Peyer's patch (tissue), 4 donors: ENCODE data around the gene KLHL5. TPM values are rescaled to one million over a fixed set of nuclear protein-coding genes. Genes with fewer than 3 reads are reported as not detected.
"Not testable (repeated sequence)": the region's sequence is repeated elsewhere in the genome, so short reads cannot be mapped to it uniquely, and the experiment has no call there.

Source experiments
- DNase-seq, 3 donors: peaks; one replicate each; pipeline ENCODE4 v3.0.0-alpha.2; 2017 to 2019
- H3K27ac ChIP-seq, 4 donors: fragments of 200-600 bp; sonication (generic); one replicate each; pipeline ENCODE4 v1.5.1; 2016 to 2019
- H3K27me3 ChIP-seq, 2 donors: fragments of 200-600 bp; sonication (generic); one replicate each; pipeline ENCODE4 v1.5.1; 2019
- H3K36me3 ChIP-seq, 3 donors: fragments of 200-600 bp; sonication (generic); one replicate each; pipeline ENCODE4 v1.5.1; 2016 to 2019
- H3K4me1 ChIP-seq, 4 donors: fragments of 200-600 bp; sonication (generic); one replicate each; pipeline ENCODE4 v1.5.1; 2016 to 2019
- H3K4me3 ChIP-seq, 4 donors: fragments of 200-600 bp; sonication (generic); 1 replicate in 3 of 4; 2 replicates in 1 of 4; pipeline ENCODE4 v1.5.1; 2016 to 2019; ENCODE audit warnings: mild to moderate bottlenecking in 1 of 4
- H3K9me3 ChIP-seq, 4 donors: fragments of 200-600 bp; sonication (generic); one replicate each; pipeline ENCODE4 v1.5.1; 2016 to 2019; ENCODE audit warnings: mild to moderate bottlenecking in 1 of 4
- CTCF ChIP-seq, 6 experiments: fragments of 450-650 bp in 4 of 6; fragments of 200-600 bp in 2 of 6; sonication (generic) in 1 of 6; IDR thresholded peaks; one replicate each; pipeline ENCODE4 v1.5.1; 2017 to 2019; ENCODE audit warnings: antibody characterized with exemption in 6 of 6, mild to moderate bottlenecking in 3 of 6, moderate library complexity in 1 of 6
- POLR2A ChIP-seq, 2 donors: fragments of 450-650 bp; IDR thresholded peaks; one replicate each; pipeline ENCODE4 v1.5.1; 2017; ENCODE audit warnings: antibody characterized with exemption in 2 of 2, mild to moderate bottlenecking in 2 of 2, moderate library complexity in 2 of 2
- total RNA-seq, 4 donors: library from RNA; depleted of rRNA; stranded (reverse); fragments of >200 nt; gene quantifications; one replicate each; pipeline ENCODE4 v1.1.0, GENCODE V29; 2016

KLHL5 gene
- total RNA-seq, 4 donors from 2014 or later: 7.2 to 41.3 (median 12.1) TPM

- TF ChIP-seq CTCF (IDR thresholded peaks at IDR 0.05): peak in 1 of 6 experiments; percentile 4
- TF ChIP-seq POLR2A (IDR thresholded peaks at IDR 0.05): no peak
- peaks cover 0 to 5% (median 4%) of the 10 kb centered on the region in 4 donors for H3K4me1 ChIP-seq
- H3K27ac ChIP-seq: peak overlapping the region; percentile 3 to 79 (median 39)
- no peaks in the 10 kb centered on the region for H3K9me3 ChIP-seq
- H3K4me3 ChIP-seq: peak overlapping the region in 3 of 4 donors; percentile 23 to 42 (median 36)
- H3K27me3 ChIP-seq: no peaks in the 10 kb centered on the region
- DNase-seq: no peak
- no peaks in the 10 kb centered on the region for H3K36me3 ChIP-seq
Measured at GRCh38 chr4:39030725-39031124, 31.3 kb upstream of the KLHL5 start.

- peak overlapping the region; percentile 23 to 42 (median 36) for H3K4me3 ChIP-seq
- H3K27me3 ChIP-seq, H3K36me3 ChIP-seq, DNase-seq, H3K9me3 ChIP-seq, H3K4me1 ChIP-seq: not testable (repeated sequence)
- H3K27ac ChIP-seq: peak overlapping the region; percentile 55 to 79 (median 60)
Measured at GRCh38 chr4:39031590-39032020, 30.4 kb upstream of the KLHL5 start.

GRCh38 chr4:39032218-39033085 lies 29.6 kb upstream of the KLHL5 start, which contains the start of gene TMEM156:
TSS of gene TMEM156 (minus strand) at chr4:39032409. CDS start at chr4:39032313, 96 bp downstream.
- TF ChIP-seq CTCF (IDR thresholded peaks at IDR 0.05) (no peak), POLR2A (IDR thresholded peaks at IDR 0.05) (peak; percentile 13 to 15)
- H3K4me3 ChIP-seq: peak within 1 kb of the TSS; percentile 23 to 42 (median 36)
- peak within 1 kb of the TSS; percentile 55 to 79 (median 60) for H3K27ac ChIP-seq
- no peaks in the 10 kb centered on the region for H3K36me3 ChIP-seq
- DNase-seq: no peak
- H3K27me3 ChIP-seq: no peaks in the 10 kb centered on the region
- peaks cover 0 to 5% (median 4%) of the 10 kb centered on the region in 4 donors for H3K4me1 ChIP-seq
- H3K9me3 ChIP-seq: no peaks in the 10 kb centered on the region

- no peak for DNase-seq
- H3K27me3 ChIP-seq: no peaks in the 10 kb centered on the region
- no peaks in the 10 kb centered on the region for H3K36me3 ChIP-seq
- TF ChIP-seq POLR2A (IDR thresholded peaks at IDR 0.05) (no peak), CTCF (IDR thresholded peaks at IDR 0.05) (no peak)
- peaks cover 0 to 5% (median 2%) of the 10 kb centered on the region in 4 donors for H3K4me1 ChIP-seq
- H3K4me3 ChIP-seq: no peak overlapping the region
- no peaks in the 10 kb centered on the region for H3K9me3 ChIP-seq
- H3K27ac ChIP-seq: no peak overlapping the region
Measured at GRCh38 chr4:39036172-39036571, 25.9 kb upstream of the KLHL5 start.

GRCh38 chr4:39037491-39037825 lies 24.6 kb upstream of the KLHL5 start:
- DNase-seq: no peak
- no peaks in the 10 kb centered on the region for H3K9me3 ChIP-seq
- peaks cover 0 to 3% (median under 1%) of the 10 kb centered on the region in 4 donors for H3K4me1 ChIP-seq
- TF ChIP-seq POLR2A (IDR thresholded peaks at IDR 0.05): no peak
- TF ChIP-seq CTCF (IDR thresholded peaks at IDR 0.05): no peak
- no peaks in the 10 kb centered on the region for H3K36me3 ChIP-seq
- no peak overlapping the region for H3K4me3 ChIP-seq
- peak overlapping the region in 1 of 4 donors; percentile 55 for H3K27ac ChIP-seq
- no peaks in the 10 kb centered on the region for H3K27me3 ChIP-seq

- no peaks in the 10 kb centered on the region for H3K36me3 ChIP-seq
- no peaks in the 10 kb centered on the region for H3K27me3 ChIP-seq
- H3K27ac ChIP-seq: peak overlapping the region in 2 of 4 donors; percentile 21 to 55
- H3K4me1 ChIP-seq: no peaks in the 10 kb centered on the region
- no peak overlapping the region for H3K4me3 ChIP-seq
- H3K9me3 ChIP-seq: no peaks in the 10 kb centered on the region
- DNase-seq: no peak
- no peak for TF ChIP-seq POLR2A (IDR thresholded peaks at IDR 0.05)
Measured at GRCh38 chr4:39037941-39038340, 24.1 kb upstream of the KLHL5 start.
